Stomach (tissue), 4 donors: Measurements from ENCODE around the gene CTDSPL.

Experiments
- EP300 ChIP-seq: sonication (generic); formaldehyde crosslinking; IDR thresholded peaks from one replicate; pipeline ENCODE4 v1.6.1; 2017; ENCODE audit warnings: antibody characterized with exemption
- POLR2A ChIP-seq, 4 donors: fragments of 450-650 bp; IDR thresholded peaks; one replicate each; pipeline ENCODE4 v1.6.1; 2016; ENCODE audit warnings: antibody characterized with exemption in 4 of 4, control low read depth in 2 of 4, mild to moderate bottlenecking in 1 of 4, moderate library complexity in 1 of 4
- TF ChIP-seq, protein P1 (sequence below), 7 experiments: fragments of 450-650 bp in 4 of 7; fragments of 200-600 bp in 3 of 7; sonication (generic) in 3 of 7; IDR thresholded peaks; one replicate each; pipeline ENCODE4 v1.5.1; 2016 to 2019; ENCODE audit warnings: antibody characterized with exemption in 7 of 7, control low read depth in 2 of 7, mild to moderate bottlenecking in 1 of 7

DNA sequence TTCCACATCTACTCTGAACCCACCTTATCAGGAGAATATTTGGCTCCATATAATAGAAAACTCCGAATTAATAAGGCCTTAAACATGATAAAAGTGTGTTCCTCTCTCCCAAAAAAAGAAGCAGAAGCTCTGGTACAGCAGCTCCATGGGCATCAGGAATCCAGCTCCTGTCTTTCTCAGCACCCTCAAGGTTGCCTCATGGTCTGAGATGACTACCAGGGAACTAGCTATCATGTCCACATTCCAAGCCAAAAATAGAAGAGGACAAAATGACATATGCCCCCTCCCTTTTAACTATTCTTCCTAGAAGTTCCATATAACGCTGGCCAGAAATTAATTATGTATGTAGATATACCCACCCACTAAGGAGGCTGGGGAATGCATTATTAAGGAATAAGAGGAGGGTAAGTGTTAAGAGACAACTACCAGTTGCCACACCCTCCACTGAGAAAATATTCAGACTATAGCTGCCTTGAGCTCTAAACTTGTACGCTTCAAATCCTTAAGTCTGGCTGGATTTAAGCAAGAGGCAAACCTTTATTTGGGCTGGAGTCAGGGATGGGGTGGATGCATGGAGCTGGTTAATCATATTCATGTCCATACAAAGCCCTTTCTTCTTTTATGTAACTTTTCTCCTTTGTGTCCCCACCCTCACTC, 35.8 kb upstream of the CTDSPL start:
- TF ChIP-seq EP300 = no peak
- no peak for TF ChIP-seq POLR2A (IDR thresholded peaks at IDR 0.05)
- TF ChIP-seq, protein P1, sequence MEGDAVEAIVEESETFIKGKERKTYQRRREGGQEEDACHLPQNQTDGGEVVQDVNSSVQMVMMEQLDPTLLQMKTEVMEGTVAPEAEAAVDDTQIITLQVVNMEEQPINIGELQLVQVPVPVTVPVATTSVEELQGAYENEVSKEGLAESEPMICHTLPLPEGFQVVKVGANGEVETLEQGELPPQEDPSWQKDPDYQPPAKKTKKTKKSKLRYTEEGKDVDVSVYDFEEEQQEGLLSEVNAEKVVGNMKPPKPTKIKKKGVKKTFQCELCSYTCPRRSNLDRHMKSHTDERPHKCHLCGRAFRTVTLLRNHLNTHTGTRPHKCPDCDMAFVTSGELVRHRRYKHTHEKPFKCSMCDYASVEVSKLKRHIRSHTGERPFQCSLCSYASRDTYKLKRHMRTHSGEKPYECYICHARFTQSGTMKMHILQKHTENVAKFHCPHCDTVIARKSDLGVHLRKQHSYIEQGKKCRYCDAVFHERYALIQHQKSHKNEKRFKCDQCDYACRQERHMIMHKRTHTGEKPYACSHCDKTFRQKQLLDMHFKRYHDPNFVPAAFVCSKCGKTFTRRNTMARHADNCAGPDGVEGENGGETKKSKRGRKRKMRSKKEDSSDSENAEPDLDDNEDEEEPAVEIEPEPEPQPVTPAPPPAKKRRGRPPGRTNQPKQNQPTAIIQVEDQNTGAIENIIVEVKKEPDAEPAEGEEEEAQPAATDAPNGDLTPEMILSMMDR (IDR thresholded peaks at IDR 0.05) = no peak
